Karpas-422 (cell line): Measurements from ENCODE around the gene COL9A1. TPM values are rescaled to one million over a fixed set of nuclear protein-coding genes. Genes with fewer than 3 reads are reported as not detected.

Experiments
- DNase-seq: peaks from one replicate; pipeline ENCODE4 v3.0.0-alpha.2; 2015
- H2AFZ ChIP-seq: fragments of 200-600 bp; sonication (generic); 2 replicates; pipeline ENCODE4 v1.6.1; 2014; ENCODE audit warnings: antibody characterized with exemption, low read length, mixed read lengths
- H3K27ac ChIP-seq: fragments of 200-600 bp; sonication (generic); 2 replicates; pipeline ENCODE4 v1.5.1; 2014; ENCODE audit warnings: mild to moderate bottlenecking, low read length, moderate library complexity
- H3K27me3 ChIP-seq: fragments of 200-600 bp; sonication (generic); 2 replicates; pipeline ENCODE4 v1.6.1; 2014; ENCODE audit warnings: low read length, mixed read lengths
- H3K36me3 ChIP-seq: fragments of 200-600 bp; sonication (generic); 2 replicates; pipeline ENCODE4 v1.6.1; 2014; ENCODE audit warnings: low read length, mixed read lengths; ENCODE audit not compliant: insufficient read depth
- H3K4me1 ChIP-seq: fragments of 200-600 bp; sonication (generic); 2 replicates; pipeline ENCODE4 v1.6.1; 2014; ENCODE audit warnings: mild to moderate bottlenecking, low read length, mixed read lengths
- H3K4me2 ChIP-seq: fragments of 200-600 bp; sonication (generic); 2 replicates; pipeline ENCODE4 v1.6.1; 2014; ENCODE audit warnings: low read length, low read depth, mild to moderate bottlenecking; ENCODE audit not compliant: poor library complexity, severe bottlenecking
- H3K4me3 ChIP-seq: fragments of 200-600 bp; sonication (generic); 2 replicates; pipeline ENCODE4 v1.5.1; 2014; ENCODE audit warnings: mild to moderate bottlenecking, antibody characterized with exemption, low read length, mixed read lengths
- H3K79me2 ChIP-seq: fragments of 200-600 bp; sonication (generic); 2 replicates; pipeline ENCODE4 v1.6.1; 2014; ENCODE audit warnings: mild to moderate bottlenecking, low read length, mixed read lengths
- H3K9ac ChIP-seq: fragments of 200-600 bp; sonication (generic); 2 replicates; pipeline ENCODE4 v1.6.0; 2014; ENCODE audit warnings: low read length
- H3K9me2 ChIP-seq: fragments of 200-600 bp; sonication (generic), shearing (Covaris generic); replicated peaks from 2 replicates; pipeline ENCODE4 v1.6.0; 2014; ENCODE audit warnings: mild to moderate bottlenecking, low read length, moderate library complexity; ENCODE audit not compliant: insufficient read depth
- H3K9me3 ChIP-seq: fragments of 300-700, 200-600 bp; sonication (generic); 2 replicates; pipeline ENCODE4 v1.6.1; 2014; ENCODE audit warnings: low read length, mixed read lengths
- H4K20me1 ChIP-seq: fragments of 200-600 bp; sonication (generic); 2 replicates; pipeline ENCODE4 v1.6.1; 2014; ENCODE audit warnings: mild to moderate bottlenecking, antibody characterized with exemption, low read length, low read depth; ENCODE audit not compliant: insufficient read depth
- total RNA-seq: library from RNA; depleted of rRNA; stranded (reverse); fragments of >200 nt; shearing (Covaris generic); gene quantifications from 2 replicates; pipeline ENCODE4 v1.2.3, GENCODE V29; 2014; ENCODE audit warnings: low replicate concordance

The COL9A1 gene
- total RNA-seq, 1 experiment from 2014 or later, result not detected

GRCh38 chr6:70266142-70266541, 36.7 kb downstream of the COL9A1 start:
- Histone ChIP-seq H3K9me2 (no peaks in the 10 kb centered on the region), H3K9me3 (no peaks in the 10 kb centered on the region), H3K4me1 (no peaks in the 10 kb centered on the region), H3K27ac (no peak overlapping the region), H3K79me2 (no peaks in the 10 kb centered on the region), H3K4me3 (no peak overlapping the region), H3K9ac (no peak overlapping the region), H3K27me3 (no peaks in the 10 kb centered on the region), H2AFZ (no peak overlapping the region), H3K36me3 (no peaks in the 10 kb centered on the region), H4K20me1 (no peaks in the 10 kb centered on the region), H3K4me2 (no peak overlapping the region)
- DNase-seq, result no peak

- no peaks in the 10 kb centered on the region for H3K36me3 ChIP-seq
- H3K4me3 ChIP-seq, result no peak overlapping the region
- no peaks in the 10 kb centered on the region for H3K9me2 ChIP-seq
- no peaks in the 10 kb centered on the region for H3K27me3 ChIP-seq
- no peak overlapping the region for H3K4me2 ChIP-seq
- H4K20me1 ChIP-seq, result no peaks in the 10 kb centered on the region
- H3K9ac ChIP-seq, result no peak overlapping the region
- H3K4me1 ChIP-seq, result no peaks in the 10 kb centered on the region
- no peaks in the 10 kb centered on the region for H3K9me3 ChIP-seq
- no peak overlapping the region for H3K27ac ChIP-seq
- DNase-seq, result no peak
- no peak overlapping the region for H2AFZ ChIP-seq
- H3K79me2 ChIP-seq, result no peaks in the 10 kb centered on the region
These were observed 38.6 kb downstream of the COL9A1 start for GRCh38 chr6:70264306-70264705.

GRCh38 chr6:70258483-70258882, 44.4 kb downstream of the COL9A1 start:
- no peaks in the 10 kb centered on the region for H3K27me3 ChIP-seq
- no peak for DNase-seq
- H3K9ac ChIP-seq, result no peak overlapping the region
- no peaks in the 10 kb centered on the region for H3K9me2 ChIP-seq
- H3K4me3 ChIP-seq, result no peak overlapping the region
- H4K20me1 ChIP-seq, result no peaks in the 10 kb centered on the region
- no peak overlapping the region for H3K4me2 ChIP-seq
- H3K4me1 ChIP-seq, result no peaks in the 10 kb centered on the region
- H3K9me3 ChIP-seq, result no peaks in the 10 kb centered on the region
- H2AFZ ChIP-seq, result no peak overlapping the region
- H3K79me2 ChIP-seq, result no peaks in the 10 kb centered on the region
- no peak overlapping the region for H3K27ac ChIP-seq
- H3K36me3 ChIP-seq, result no peaks in the 10 kb centered on the region

GRCh38 chr6:70257768-70258273, 45.1 kb downstream of the COL9A1 start:
- H3K9me3 ChIP-seq, result no peaks in the 10 kb centered on the region
- no peaks in the 10 kb centered on the region for H3K27me3 ChIP-seq
- H3K4me3 ChIP-seq, result no peak overlapping the region
- no peak overlapping the region for H3K4me2 ChIP-seq
- no peaks in the 10 kb centered on the region for H3K9me2 ChIP-seq
- no peaks in the 10 kb centered on the region for H3K79me2 ChIP-seq
- H3K9ac ChIP-seq, result no peak overlapping the region
- no peaks in the 10 kb centered on the region for H3K36me3 ChIP-seq
- H4K20me1 ChIP-seq, result no peaks in the 10 kb centered on the region
- DNase-seq, result no peak
- H3K4me1 ChIP-seq, result no peaks in the 10 kb centered on the region
- H3K27ac ChIP-seq, result no peak overlapping the region
- H2AFZ ChIP-seq, result no peak overlapping the region

- Histone ChIP-seq H3K36me3 (no peaks in the 10 kb centered on the region), H3K4me1 (no peaks in the 10 kb centered on the region)
These were observed 48.1 kb downstream of the COL9A1 start for GRCh38 chr6:70254784-70255183.

GRCh38 chr6:70253923-70254322, 49.0 kb downstream of the COL9A1 start:
- Histone ChIP-seq H3K79me2 (no peaks in the 10 kb centered on the region), H4K20me1 (no peaks in the 10 kb centered on the region), H3K27me3 (no peaks in the 10 kb centered on the region), H3K4me2 (no peak overlapping the region), H3K9me2 (no peaks in the 10 kb centered on the region), H3K36me3 (no peaks in the 10 kb centered on the region), H3K9ac (no peak overlapping the region), H2AFZ (no peak overlapping the region), H3K9me3 (no peaks in the 10 kb centered on the region), H3K4me1 (no peaks in the 10 kb centered on the region), H3K27ac (no peak overlapping the region), H3K4me3 (no peak overlapping the region)
- DNase-seq, result peak; percentile 28

More at GRCh38 chr6:70254784-70255183, 48.1 kb downstream of the COL9A1 start:
- Histone ChIP-seq H3K27me3 (no peaks in the 10 kb centered on the region), H3K27ac (no peak overlapping the region), H4K20me1 (no peaks in the 10 kb centered on the region), H3K4me2 (no peak overlapping the region), H3K9me2 (no peaks in the 10 kb centered on the region), H3K79me2 (no peaks in the 10 kb centered on the region), H3K4me3 (no peak overlapping the region), H3K9me3 (no peaks in the 10 kb centered on the region), H2AFZ (no peak overlapping the region), H3K9ac (no peak overlapping the region)
- DNase-seq, result no peak

- no peak for DNase-seq
- Histone ChIP-seq H4K20me1 (no peaks in the 10 kb centered on the region), H3K36me3 (no peaks in the 10 kb centered on the region), H2AFZ (no peak overlapping the region), H3K9me2 (no peaks in the 10 kb centered on the region), H3K4me2 (no peak overlapping the region), H3K4me1 (no peaks in the 10 kb centered on the region), H3K9ac (no peak overlapping the region), H3K27me3 (no peaks in the 10 kb centered on the region), H3K4me3 (no peak overlapping the region), H3K79me2 (no peaks in the 10 kb centered on the region), H3K9me3 (no peaks in the 10 kb centered on the region), H3K27ac (no peak overlapping the region)
These were observed 50.3 kb downstream of the COL9A1 start for GRCh38 chr6:70252604-70253003.

- no peak overlapping the region for H2AFZ ChIP-seq
- no peak overlapping the region for H3K4me2 ChIP-seq
- H3K4me1 ChIP-seq, result no peaks in the 10 kb centered on the region
- no peaks in the 10 kb centered on the region for H3K9me2 ChIP-seq
- H3K9me3 ChIP-seq, result no peaks in the 10 kb centered on the region
- no peak overlapping the region for H3K4me3 ChIP-seq
- H4K20me1 ChIP-seq, result no peaks in the 10 kb centered on the region
- no peak overlapping the region for H3K27ac ChIP-seq
- DNase-seq, result no peak
- no peaks in the 10 kb centered on the region for H3K27me3 ChIP-seq
- no peak overlapping the region for H3K9ac ChIP-seq
- H3K79me2 ChIP-seq, result no peaks in the 10 kb centered on the region
- no peaks in the 10 kb centered on the region for H3K36me3 ChIP-seq
These were observed 56.8 kb downstream of the COL9A1 start for GRCh38 chr6:70246118-70246517.

- Histone ChIP-seq H3K9ac (no peak overlapping the region), H2AFZ (no peak overlapping the region), H3K27me3 (no peaks in the 10 kb centered on the region), H3K9me3 (no peaks in the 10 kb centered on the region), H3K9me2 (no peaks in the 10 kb centered on the region), H3K79me2 (no peaks in the 10 kb centered on the region), H3K4me3 (no peak overlapping the region), H3K36me3 (no peaks in the 10 kb centered on the region), H4K20me1 (no peaks in the 10 kb centered on the region), H3K4me1 (no peaks in the 10 kb centered on the region), H3K4me2 (no peak overlapping the region), H3K27ac (no peak overlapping the region)
- no peak for DNase-seq
These were observed 60.9 kb downstream of the COL9A1 start for GRCh38 chr6:70241991-70242420.
